ENCODE data around the gene B4GALNT4.

Gene B4GALNT4

DNA sequence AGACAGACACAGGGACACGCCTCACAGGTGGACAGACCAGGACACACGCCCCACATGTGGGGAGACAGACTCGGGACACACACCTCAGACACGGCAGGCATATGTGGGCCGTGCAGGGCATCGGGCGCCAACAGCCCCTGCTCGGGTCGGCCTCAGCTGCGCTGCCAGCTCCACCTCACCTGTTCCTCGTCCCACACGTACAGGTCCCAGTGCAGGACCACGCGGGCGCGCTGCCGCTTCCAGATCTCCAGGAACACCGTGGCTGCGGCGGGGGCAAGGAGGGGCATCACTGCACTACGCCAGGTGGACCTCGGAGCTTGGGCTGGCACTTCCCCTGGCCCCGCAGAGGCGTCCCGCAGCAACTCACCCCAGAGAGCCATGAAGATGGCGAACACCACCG is 60.1 kb downstream of the B4GALNT4 start:
- CTCF ChIA-PET, result no interaction called here
- H3K27ac ChIP-seq, result no peak overlapping the region
- no peak for DNase-seq (ENCODE audit: low spot score)
- TF ChIP-seq, protein P1, sequence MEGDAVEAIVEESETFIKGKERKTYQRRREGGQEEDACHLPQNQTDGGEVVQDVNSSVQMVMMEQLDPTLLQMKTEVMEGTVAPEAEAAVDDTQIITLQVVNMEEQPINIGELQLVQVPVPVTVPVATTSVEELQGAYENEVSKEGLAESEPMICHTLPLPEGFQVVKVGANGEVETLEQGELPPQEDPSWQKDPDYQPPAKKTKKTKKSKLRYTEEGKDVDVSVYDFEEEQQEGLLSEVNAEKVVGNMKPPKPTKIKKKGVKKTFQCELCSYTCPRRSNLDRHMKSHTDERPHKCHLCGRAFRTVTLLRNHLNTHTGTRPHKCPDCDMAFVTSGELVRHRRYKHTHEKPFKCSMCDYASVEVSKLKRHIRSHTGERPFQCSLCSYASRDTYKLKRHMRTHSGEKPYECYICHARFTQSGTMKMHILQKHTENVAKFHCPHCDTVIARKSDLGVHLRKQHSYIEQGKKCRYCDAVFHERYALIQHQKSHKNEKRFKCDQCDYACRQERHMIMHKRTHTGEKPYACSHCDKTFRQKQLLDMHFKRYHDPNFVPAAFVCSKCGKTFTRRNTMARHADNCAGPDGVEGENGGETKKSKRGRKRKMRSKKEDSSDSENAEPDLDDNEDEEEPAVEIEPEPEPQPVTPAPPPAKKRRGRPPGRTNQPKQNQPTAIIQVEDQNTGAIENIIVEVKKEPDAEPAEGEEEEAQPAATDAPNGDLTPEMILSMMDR (conservative IDR thresholded peaks at IDR 0.05; ENCODE audit: low read depth), result no peak
- POLR2A ChIA-PET (ENCODE audit: low non-redundant PET), result no interaction called here

DNA sequence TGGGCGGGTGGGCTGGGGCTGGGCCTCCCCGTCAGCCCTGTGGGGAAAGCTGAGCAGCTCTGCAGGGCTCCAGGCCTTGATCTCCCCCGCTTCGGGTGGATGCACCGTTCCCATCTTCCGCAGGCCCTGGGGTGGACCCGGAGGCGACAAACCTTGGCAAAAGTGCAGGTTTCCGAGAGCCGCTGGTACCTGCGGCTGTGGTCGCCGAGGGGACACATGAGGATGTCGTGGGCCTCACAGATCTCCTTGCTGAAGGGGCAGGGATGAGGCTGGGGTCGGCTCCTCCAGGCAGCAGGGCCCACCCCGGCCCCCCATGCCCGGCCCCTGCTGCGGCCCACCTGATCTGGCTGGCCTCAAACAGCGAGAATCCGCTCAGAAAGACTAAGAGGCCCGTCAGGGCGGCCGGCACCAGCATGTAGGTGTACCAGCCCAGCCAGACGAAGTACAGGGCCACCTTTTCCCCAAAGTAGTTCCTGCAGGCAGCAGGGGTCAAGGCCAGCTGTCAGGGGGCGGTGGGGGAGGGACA is 60.7 kb downstream of the B4GALNT4 start:
- POLR2A ChIA-PET (ENCODE audit: low non-redundant PET), result no interaction called here
- DNase-seq (ENCODE audit: low spot score), result no peak
- TF ChIP-seq, protein P1 (conservative IDR thresholded peaks at IDR 0.05; ENCODE audit: low read depth), result no peak
- CTCF ChIA-PET, result no interaction called here
- no peak overlapping the region for H3K27ac ChIP-seq

All from RWPE1 (cell line).